GM23338 (cell line): ENCODE data around the gene SGCD. TPM values are rescaled to one million over a fixed set of nuclear protein-coding genes. Genes with fewer than 3 reads are reported as not detected.

ENCODE experiments used
- ATAC-seq: fragments of 200-7000 bp; cut with Tn5 transposase; 3 replicates; pipeline ENCODE4 v1.9.1; 2020
- DNase-seq: peaks from one replicate; pipeline ENCODE4 v3.0.0-alpha.2; 2015; ENCODE audit warnings: low spot score
- H2AFZ ChIP-seq: fragments of 200-600 bp; sonication (generic); 2 replicates; pipeline ENCODE4 v1.8.0; 2016; ENCODE audit warnings: antibody characterized with exemption, mild to moderate bottlenecking, moderate library complexity
- H3F3A ChIP-seq: fragments of 200-600 bp; sonication (generic); replicated peaks from 2 replicates; pipeline ENCODE4 v1.8.0; 2017; ENCODE audit warnings: antibody characterized with exemption, mixed run types, low read depth
- H3K27ac ChIP-seq: fragments of 200-600 bp; sonication (generic); 2 replicates; pipeline ENCODE4 v1.6.1; 2016; ENCODE audit warnings: low read depth
- H3K27me3 ChIP-seq: fragments of 200-600 bp; sonication (generic); 2 replicates; pipeline ENCODE4 v1.8.0; 2016; ENCODE audit warnings: mild to moderate bottlenecking, mixed run types, moderate library complexity; ENCODE audit not compliant: insufficient read depth
- H3K36me3 ChIP-seq: fragments of 200-600 bp; sonication (generic); 2 replicates; pipeline ENCODE4 v1.8.0; 2016; ENCODE audit warnings: mild to moderate bottlenecking; ENCODE audit not compliant: insufficient read depth
- H3K4me1 ChIP-seq: fragments of 200-600 bp; sonication (generic); 2 replicates; pipeline ENCODE4 v1.8.0; 2016; ENCODE audit warnings: mild to moderate bottlenecking, moderate library complexity; ENCODE audit not compliant: insufficient read depth
- H3K4me2 ChIP-seq: fragments of 200-600 bp; sonication (generic); 2 replicates; pipeline ENCODE4 v1.7.1; 2017; ENCODE audit warnings: mixed run types
- H3K4me3 ChIP-seq: fragments of 200-600 bp; sonication (generic); 2 replicates; pipeline ENCODE4 v1.6.1; 2016; ENCODE audit warnings: mixed run types
- H3K79me2 ChIP-seq: fragments of 200-600 bp; sonication (generic); replicated peaks from 2 replicates; pipeline ENCODE4 v1.8.0; 2017; ENCODE audit warnings: mild to moderate bottlenecking; ENCODE audit not compliant: insufficient read depth
- H3K9me2 ChIP-seq: fragments of 200-600 bp; sonication (generic); 2 replicates; pipeline ENCODE4 v1.8.0; 2017; ENCODE audit not compliant: insufficient read depth
- H4K20me1 ChIP-seq: fragments of 200-600 bp; sonication (generic); replicated peaks from 2 replicates; pipeline ENCODE4 v1.8.0; 2017; ENCODE audit warnings: mild to moderate bottlenecking; ENCODE audit not compliant: insufficient read depth
- H3K27ac Mint-ChIP-seq: 2 replicates; pipeline ENCODE4 v1.8.0; 2020; ENCODE audit warnings: inconsistent platforms, mild to moderate bottlenecking, moderate library complexity, mixed read lengths
- H3K27me3 Mint-ChIP-seq: 3 replicates; pipeline ENCODE4 v1.8.0; 2022; ENCODE audit warnings: low read depth, mild to moderate bottlenecking, moderate library complexity, mixed read lengths, inconsistent platforms; ENCODE audit not compliant: insufficient read depth, poor library complexity
- H3K36me3 Mint-ChIP-seq: 3 replicates; pipeline ENCODE4 v1.8.0; 2021; ENCODE audit warnings: low read depth, mild to moderate bottlenecking, inconsistent platforms, moderate library complexity, mixed read lengths
- H3K4me1 Mint-ChIP-seq: 3 replicates; pipeline ENCODE4 v1.8.0; 2020; ENCODE audit warnings: mild to moderate bottlenecking, inconsistent platforms, mixed read lengths
- H3K4me3 Mint-ChIP-seq: 3 replicates; pipeline ENCODE4 v1.8.0; 2021; ENCODE audit warnings: moderate library complexity, mild to moderate bottlenecking, inconsistent platforms, mixed read lengths
- H3K9me3 Mint-ChIP-seq: 3 replicates; pipeline ENCODE4 v1.8.0; 2020; ENCODE audit warnings: moderate library complexity, mild to moderate bottlenecking, inconsistent platforms, mixed read lengths
- ETS1 ChIP-seq: IDR thresholded peaks from 2 replicates; pipeline ENCODE4 v1.6.1; 2016; ENCODE audit warnings: antibody characterized with exemption
- EZH2phosphoT487 ChIP-seq: fragments of 200-600 bp; sonication (generic); IDR thresholded peaks from one replicate; pipeline ENCODE4 v1.8.1; 2018; ENCODE audit warnings: antibody characterized with exemption; ENCODE audit not compliant: unreplicated experiment
- NANOG ChIP-seq: IDR thresholded peaks from 2 replicates; pipeline ENCODE4 v1.6.1; 2016; ENCODE audit warnings: antibody characterized with exemption, borderline replicate concordance
- REST ChIP-seq: IDR thresholded peaks from one replicate; pipeline ENCODE4 v1.6.1; 2018; ENCODE audit warnings: antibody characterized with exemption; ENCODE audit not compliant: unreplicated experiment
- STAT1 ChIP-seq: IDR thresholded peaks from one replicate; pipeline ENCODE4 v1.6.1; 2016; ENCODE audit warnings: antibody characterized with exemption; ENCODE audit not compliant: unreplicated experiment
- ZNF331 ChIP-seq: fragments of 250-450 bp; sonication (Bioruptor Pico); IDR thresholded peaks from 2 replicates; pipeline ENCODE4 v1.5.0; 2020; ENCODE audit warnings: low read depth, mild to moderate bottlenecking, moderate library complexity
- ZNF462 ChIP-seq: fragments of 250-450 bp; sonication (Bioruptor Pico); IDR thresholded peaks from 2 replicates; pipeline ENCODE4 v1.5.0; 2020; ENCODE audit warnings: mild to moderate bottlenecking, moderate library complexity
- polyA plus RNA-seq: library from polyadenylated mRNA; unstranded; fragments of >200 nt; fragmentation: Nextera tagmentation; extraction: Ambion mirVana; gene quantifications from 2 replicates; pipeline ENCODE4 v1.2.1, GENCODE V29; 2016
- total RNA-seq: library from RNA; depleted of rRNA; stranded (reverse); fragments of >200 nt; shearing (Covaris generic); gene quantifications from 2 replicates; pipeline ENCODE4 v1.2.3, GENCODE V29; 2014

The SGCD gene
- total and polyA plus RNA-seq, 2 experiments from 2014 or later, result 0.03 to 0.05 TPM

GRCh38 chr5:156628421-156628820 is 301.5 kb downstream of the SGCD start:
- no peak for ATAC-seq
- peaks cover 3% of the 10 kb centered on the region; the same call in 2 of the 3 replicates for H3K4me1 Mint-ChIP-seq

GRCh38 chr5:156631005-156631404 is 304.0 kb downstream of the SGCD start:
- H3K27me3 ChIP-seq, result no peaks in the 10 kb centered on the region
- H3K27ac ChIP-seq, result no peak overlapping the region
- no peaks in the 10 kb centered on the region for H3F3A ChIP-seq
- H3K4me1 ChIP-seq, result peaks cover 3% of the 10 kb centered on the region; the same call in 1 of the 2 replicates
- H3K36me3 Mint-ChIP-seq, result no peaks in the 10 kb centered on the region
- no peaks in the 10 kb centered on the region for H3K79me2 ChIP-seq
- no peak for DNase-seq
- no peaks in the 10 kb centered on the region for H3K9me3 Mint-ChIP-seq
- no peak overlapping the region for H3K27ac Mint-ChIP-seq
- H3K9me2 ChIP-seq, result peaks cover 25% of the 10 kb centered on the region
- no peaks in the 10 kb centered on the region for H3K27me3 Mint-ChIP-seq
- no peaks in the 10 kb centered on the region for H3K36me3 ChIP-seq
- no peak overlapping the region for H3K4me3 Mint-ChIP-seq
- no peak for ATAC-seq
- no peak overlapping the region for H2AFZ ChIP-seq
- peaks cover 3% of the 10 kb centered on the region; the same call in 2 of the 3 replicates for H3K4me1 Mint-ChIP-seq
- H3K4me2 ChIP-seq, result no peak overlapping the region
- H3K4me3 ChIP-seq, result no peak overlapping the region
- H4K20me1 ChIP-seq, result no peaks in the 10 kb centered on the region
- TF ChIP-seq ZNF462 (CRISPR knock-in tag) (no peak), NANOG (no peak), REST (no peak), EZH2phosphoT487 (no peak), STAT1 (no peak), ZNF331 (CRISPR knock-in tag) (no peak)

More at GRCh38 chr5:156628421-156628820, 301.5 kb downstream of the SGCD start:
- Histone ChIP-seq H3K4me1 (peaks cover 4% of the 10 kb centered on the region; the same call in 1 of the 2 replicates), H3K4me3 (no peak overlapping the region), H4K20me1 (no peaks in the 10 kb centered on the region), H3F3A (no peaks in the 10 kb centered on the region), H3K27me3 (no peaks in the 10 kb centered on the region), H2AFZ (no peak overlapping the region), H3K36me3 (no peaks in the 10 kb centered on the region), H3K9me2 (peaks cover 17% of the 10 kb centered on the region), H3K4me2 (no peak overlapping the region), H3K79me2 (no peaks in the 10 kb centered on the region), H3K27ac (no peak overlapping the region)
- Mint-ChIP-seq H3K4me3 (no peak overlapping the region), H3K9me3 (no peaks in the 10 kb centered on the region), H3K27me3 (no peaks in the 10 kb centered on the region), H3K27ac (no peak overlapping the region), H3K36me3 (no peaks in the 10 kb centered on the region)
- TF ChIP-seq ETS1 (no peak), STAT1 (no peak)
- DNase-seq, result no peak
